C4-2B (cell line): Measurements from ENCODE around the gene DCBLD2.

ENCODE experiments used
- H3K27ac ChIP-seq: fragments of 450-650 bp; 2 replicates; pipeline ENCODE4 v1.5.1; 2017
- ZFX ChIP-seq: fragments of 450-650 bp; IDR thresholded peaks from 2 replicates; pipeline ENCODE4 v1.6.1; 2017
- TF ChIP-seq, protein P1 (sequence below): fragments of 450-650 bp; conservative IDR thresholded peaks from 2 replicates; pipeline ENCODE4 v1.5.1; 2017; ENCODE audit warnings: mild to moderate bottlenecking

DCBLD2 gene

DNA sequence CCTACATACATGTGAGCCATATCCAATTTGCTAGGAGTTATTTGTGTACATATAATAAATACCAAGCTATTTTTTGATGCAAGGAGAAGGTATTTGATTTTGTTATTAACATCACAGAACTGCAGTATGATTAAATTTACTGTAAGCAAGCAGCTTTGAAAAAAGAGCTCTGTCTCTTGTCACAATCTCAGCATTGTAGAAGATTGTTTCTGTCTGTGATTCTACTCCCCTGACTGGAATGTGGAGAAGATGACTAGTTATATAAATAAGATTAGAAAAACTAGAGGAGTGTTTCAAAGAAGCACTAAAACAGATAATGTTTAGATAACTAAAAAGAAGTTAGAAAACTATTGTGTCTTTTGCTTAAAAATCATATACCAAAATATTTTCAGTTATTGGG, 17.1 kb upstream of the DCBLD2 start:
- TF ChIP-seq ZFX: no peak
- TF ChIP-seq, protein P1, sequence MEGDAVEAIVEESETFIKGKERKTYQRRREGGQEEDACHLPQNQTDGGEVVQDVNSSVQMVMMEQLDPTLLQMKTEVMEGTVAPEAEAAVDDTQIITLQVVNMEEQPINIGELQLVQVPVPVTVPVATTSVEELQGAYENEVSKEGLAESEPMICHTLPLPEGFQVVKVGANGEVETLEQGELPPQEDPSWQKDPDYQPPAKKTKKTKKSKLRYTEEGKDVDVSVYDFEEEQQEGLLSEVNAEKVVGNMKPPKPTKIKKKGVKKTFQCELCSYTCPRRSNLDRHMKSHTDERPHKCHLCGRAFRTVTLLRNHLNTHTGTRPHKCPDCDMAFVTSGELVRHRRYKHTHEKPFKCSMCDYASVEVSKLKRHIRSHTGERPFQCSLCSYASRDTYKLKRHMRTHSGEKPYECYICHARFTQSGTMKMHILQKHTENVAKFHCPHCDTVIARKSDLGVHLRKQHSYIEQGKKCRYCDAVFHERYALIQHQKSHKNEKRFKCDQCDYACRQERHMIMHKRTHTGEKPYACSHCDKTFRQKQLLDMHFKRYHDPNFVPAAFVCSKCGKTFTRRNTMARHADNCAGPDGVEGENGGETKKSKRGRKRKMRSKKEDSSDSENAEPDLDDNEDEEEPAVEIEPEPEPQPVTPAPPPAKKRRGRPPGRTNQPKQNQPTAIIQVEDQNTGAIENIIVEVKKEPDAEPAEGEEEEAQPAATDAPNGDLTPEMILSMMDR: no peak
- H3K27ac ChIP-seq: no peak overlapping the region

DNA sequence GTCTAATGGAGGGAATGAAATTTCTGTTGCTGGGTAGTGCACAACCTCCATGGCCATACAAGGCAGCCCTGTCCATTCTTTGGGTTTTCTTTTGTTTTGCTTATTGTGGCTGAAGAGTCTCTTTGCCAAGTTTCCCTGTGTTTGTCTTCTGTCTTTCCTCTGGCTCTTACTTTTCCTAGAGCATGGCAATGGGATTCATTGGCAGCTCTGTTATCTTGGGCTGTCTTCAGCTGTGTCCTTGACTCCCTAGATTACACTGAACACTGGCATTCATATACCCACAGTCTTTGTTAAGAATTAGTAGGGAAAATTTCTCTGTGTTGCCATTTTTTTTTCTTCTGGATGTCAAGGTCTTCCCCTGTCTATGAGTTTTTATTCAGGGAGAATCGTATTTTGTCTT, 16.1 kb upstream of the DCBLD2 start:
- no peak for TF ChIP-seq ZFX
- TF ChIP-seq, protein P1: no peak
- H3K27ac ChIP-seq: no peak overlapping the region

GRCh38 chr3:98914210-98915080, 12.9 kb upstream of the DCBLD2 start:
- no peak overlapping the region for H3K27ac ChIP-seq
- TF ChIP-seq, protein P1: no peak
- no peak for TF ChIP-seq ZFX

DNA sequence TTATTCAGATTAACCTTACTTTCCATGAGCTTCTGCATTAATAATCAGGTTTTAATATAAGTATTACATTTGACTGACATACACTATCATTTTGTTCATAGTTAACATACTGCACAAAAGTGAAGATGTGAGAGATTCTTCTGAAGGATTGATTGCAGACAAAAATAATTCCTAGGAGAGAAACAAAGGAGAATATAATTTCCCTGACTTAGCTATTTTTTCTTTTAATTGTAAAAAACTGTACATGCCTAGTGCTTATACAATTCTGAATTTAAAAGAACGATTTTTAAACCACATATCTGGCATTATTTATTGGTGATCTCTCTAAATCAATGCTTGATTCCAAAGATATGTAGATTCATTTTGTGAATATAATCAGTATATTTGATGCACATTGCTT, 11.0 kb upstream of the DCBLD2 start:
- no peak overlapping the region for H3K27ac ChIP-seq
- no peak for TF ChIP-seq ZFX
- TF ChIP-seq, protein P1: no peak

DNA sequence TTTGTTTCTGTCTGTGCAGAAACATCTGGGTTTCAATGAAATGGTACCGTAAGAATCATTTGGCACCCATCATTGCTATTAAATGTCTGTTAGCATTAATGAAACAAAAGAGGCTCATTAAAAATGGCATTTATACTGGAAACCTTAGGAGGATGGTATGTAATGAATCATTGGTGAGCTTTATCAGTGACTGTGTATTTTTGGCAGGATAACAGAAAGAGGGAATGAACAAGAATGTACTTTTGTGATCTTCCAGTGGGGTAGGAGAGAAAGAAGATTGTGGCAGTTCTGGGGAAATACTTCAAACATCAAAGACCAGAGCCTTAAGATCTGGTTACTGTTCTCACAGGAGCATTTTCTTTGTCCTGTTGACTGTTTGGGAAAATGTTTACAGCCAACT, 4.7 kb upstream of the DCBLD2 start:
- TF ChIP-seq, protein P1: no peak
- no peak for TF ChIP-seq ZFX
- H3K27ac ChIP-seq: no peak overlapping the region

- no peak overlapping the region for H3K27ac ChIP-seq
- TF ChIP-seq, protein P1: no peak
- no peak for TF ChIP-seq ZFX
Observed at GRCh38 chr3:98903705-98904481, 2.4 kb upstream of the DCBLD2 start.

DNA sequence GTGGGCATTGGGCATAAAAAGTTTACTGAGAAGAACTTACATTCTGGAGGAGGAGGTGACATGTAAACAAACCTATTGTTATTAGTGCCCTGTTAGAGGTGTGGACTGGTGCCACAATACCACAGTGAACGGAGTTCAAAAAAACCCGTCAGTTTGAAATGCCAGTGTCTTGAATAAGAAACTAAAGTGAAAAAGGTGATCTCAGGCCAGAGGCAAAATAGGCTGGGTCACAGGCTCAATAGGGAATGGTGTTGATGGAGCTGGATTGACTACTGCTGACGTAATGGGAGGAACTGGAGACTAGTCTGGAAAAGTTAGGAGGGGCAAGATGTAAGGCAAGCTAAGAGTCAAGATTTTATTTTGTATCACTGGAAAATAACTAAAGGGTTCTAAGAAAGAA, 1.6 kb upstream of the DCBLD2 start:
- no peak overlapping the region for H3K27ac ChIP-seq
- no peak for TF ChIP-seq ZFX
- TF ChIP-seq, protein P1: no peak
